NCI-H2227 (cell line): ENCODE data around the gene GLTPD2.
"Not testable (repeated sequence)": the region's sequence is repeated elsewhere in the genome, so short reads cannot be mapped to it uniquely, and the experiment has no call there.

Experiments used
- DNase-seq: peaks from one replicate; lab custom pipeline; 2025; ENCODE audit not compliant: unreplicated experiment; lab: John Stamatoyannopoulos, UW

GLTPD2 gene

DNA sequence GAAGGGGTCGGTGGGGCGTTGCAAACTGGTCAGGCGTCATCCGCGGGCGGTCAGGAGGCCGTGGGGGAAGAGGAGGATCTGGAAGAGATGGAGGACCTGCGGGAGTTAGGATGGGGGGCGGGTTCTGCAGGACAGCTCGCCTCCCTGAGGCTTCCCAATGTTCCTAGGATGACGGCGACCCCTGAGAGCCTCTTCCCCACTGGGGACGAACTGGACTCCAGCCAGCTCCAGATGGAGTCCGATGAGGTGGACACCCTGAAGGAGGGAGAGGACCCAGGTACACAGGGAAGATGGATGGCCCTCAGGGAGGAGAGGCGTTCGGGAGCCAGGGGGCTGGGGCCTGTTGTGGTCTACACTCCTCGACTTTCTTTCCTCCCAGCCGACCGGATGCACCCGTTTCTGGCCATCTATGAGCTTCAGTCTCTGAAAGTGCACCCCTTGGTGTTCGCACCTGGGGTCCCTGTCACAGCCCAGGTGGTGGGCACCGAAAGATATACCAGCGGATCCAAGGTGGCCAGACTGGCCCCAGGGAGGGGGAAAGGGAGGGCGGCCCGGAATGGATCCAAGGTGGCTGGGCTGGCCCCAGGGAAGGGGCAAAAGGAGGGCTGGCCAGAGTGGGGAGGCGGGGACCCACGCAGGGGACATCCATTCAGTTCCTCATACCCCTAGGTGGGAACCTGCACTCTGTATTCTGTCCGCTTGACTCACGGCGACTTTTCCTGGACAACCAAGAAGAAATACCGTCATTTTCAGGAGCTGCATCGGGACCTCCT, 19.0 kb downstream of the GLTPD2 start:
- no peak for DNase-seq

DNA sequence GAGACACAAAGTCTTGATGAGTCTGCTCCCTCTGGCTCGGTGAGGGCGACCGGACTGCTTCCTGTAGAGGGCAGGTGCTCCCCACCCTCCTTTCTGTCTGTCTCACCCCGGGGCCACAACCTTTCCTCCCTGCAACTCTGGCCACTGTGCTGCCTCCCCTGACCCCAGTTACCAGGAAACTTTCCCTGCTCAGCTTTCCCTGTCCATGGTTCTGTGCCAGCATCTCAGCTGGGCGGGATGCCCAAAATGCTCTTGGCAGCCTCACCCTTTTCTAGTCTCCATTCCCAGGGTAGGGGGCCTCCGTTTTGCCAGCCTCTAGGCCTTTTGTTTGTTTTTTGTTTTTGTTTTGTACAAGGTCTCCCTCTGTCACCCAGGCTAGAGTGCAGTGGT, 19.6 kb downstream of the GLTPD2 start:
- DNase-seq = no peak

DNA sequence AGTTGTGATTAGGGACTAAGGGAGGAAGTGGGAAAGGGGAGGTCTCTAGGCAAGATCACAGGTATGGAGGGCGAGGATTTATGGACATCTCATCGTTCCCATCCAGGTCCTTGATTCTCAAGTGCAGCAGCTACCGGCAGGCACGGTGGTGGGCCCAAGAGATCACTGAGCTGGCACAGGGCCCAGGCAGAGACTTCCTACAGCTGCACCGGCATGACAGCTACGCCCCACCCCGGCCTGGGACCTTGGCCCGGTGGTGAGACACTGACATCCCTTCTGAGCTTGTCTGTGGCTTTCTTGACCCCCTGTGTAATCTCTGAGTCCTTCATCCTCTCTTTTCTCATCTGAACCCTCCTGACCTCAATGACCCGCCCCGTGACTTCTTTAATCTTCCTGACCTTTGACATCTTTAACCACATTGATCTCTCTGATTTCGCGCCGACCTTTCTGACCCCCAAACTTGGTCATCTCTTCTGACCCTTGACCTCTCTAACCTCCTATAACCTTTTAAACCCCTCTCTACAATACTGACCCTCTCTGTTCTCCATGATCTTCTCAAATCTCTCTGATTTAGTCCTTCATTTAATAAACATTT, 22.0 kb downstream of the GLTPD2 start:
- no peak for DNase-seq

DNA sequence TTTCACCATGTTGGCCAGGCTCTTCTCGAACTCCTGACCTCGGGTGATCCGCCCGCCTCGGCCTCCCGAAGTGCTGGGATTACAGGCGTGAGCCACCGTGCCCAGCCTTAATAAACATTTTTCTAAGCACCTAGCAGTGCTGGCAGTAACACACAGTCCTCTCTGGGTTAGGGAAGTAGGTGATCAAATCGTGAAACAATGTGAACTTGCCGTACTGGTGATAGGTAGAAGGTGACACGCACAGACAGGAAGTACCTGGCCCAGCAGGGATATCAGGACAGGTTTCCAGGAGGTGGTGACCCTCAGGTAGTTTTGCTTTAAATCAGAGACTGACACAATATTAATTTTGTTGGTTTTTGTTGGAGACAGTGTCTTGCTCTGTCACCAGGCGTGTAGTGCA, 22.7 kb downstream of the GLTPD2 start:
- DNase-seq = no peak

DNA sequence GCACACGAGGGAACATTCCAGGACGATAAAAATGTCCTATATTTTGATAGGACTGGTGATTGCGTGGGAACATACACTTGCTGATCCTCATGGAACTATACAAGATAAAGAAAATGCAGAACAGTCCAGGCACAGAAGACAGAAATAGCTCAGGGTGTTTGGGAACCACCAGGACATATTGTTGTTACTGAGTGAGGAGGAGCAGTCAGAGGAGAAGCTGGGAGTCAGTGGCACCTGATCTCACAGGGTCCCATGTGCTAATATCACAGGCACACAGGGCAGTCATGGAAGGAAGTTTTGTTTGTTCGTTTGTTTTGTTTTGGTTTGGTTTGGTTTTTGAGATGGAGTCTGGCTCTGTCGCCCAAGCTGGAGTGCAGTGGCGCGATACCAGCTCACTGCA, 23.9 kb downstream of the GLTPD2 start:
- no peak for DNase-seq

DNA sequence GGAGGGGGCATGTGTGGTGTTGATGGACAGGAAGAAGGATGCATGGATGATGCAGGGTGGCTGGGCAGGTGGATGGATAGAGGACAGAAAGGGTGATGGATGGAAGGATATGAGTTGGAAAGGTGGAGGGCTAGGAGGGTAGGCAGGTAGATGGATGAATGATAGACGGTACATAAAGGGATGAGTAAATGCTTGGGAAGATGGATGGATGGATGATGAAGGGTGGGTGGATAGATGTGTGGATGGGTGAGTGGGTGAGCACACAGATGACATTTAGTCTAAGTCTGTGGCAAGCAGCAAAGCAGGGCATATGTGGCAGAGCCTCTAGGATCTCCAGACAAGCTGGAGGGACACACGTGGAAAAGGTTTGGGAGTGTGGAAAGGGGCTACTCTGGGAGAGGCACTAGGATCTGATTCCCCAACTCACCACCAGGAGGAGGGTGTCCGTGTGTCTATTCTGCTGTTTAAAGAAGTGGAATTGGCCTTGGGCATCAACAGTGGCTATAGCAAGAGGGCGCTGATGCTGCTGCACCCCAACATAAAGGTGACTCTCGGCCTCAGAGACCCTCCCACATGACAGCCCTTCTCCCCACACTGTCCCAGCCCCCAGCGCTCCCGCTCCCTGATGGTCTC, 26.4 kb downstream of the GLTPD2 start:
- no peak for DNase-seq

DNA sequence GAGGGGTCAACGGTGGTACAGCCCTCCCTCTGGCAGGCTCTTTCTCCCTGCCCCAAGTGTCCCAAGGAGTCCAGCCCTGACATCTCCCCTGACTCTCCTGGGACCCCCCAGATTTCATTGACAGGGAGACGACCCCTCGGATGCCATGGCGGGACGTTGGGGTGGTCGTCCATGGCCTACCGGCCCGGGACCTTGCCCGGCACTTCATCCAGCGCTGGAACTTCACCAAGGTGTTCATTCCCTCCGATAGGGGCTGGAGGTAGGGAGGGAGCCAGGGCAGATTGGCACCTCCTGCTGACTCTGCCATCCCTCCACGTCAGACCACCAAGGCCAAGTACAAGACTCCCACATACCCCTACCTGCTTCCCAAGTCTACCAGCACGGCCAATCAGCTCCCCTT, 28.1 kb downstream of the GLTPD2 start:
- no peak for DNase-seq

DNA sequence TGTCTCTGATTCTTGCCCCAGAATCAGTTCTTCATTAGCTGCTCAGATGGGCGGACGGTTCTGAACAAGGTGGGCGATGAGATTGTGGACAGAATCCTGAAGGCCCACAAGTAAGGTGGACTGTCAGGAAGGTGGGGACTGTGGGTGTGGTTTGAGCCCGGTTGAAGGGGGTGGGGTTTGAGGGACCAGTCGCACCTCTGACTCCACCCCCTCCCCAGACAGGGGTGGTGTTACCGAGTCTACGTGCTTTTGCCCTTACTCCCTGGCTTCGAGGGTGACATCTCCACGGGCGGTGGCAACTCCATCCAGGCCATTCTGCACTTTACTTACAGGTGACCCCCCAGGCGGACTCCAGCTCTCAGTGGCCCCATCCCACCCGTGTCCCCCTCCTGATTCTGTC, 29.5 kb downstream of the GLTPD2 start:
- no peak for DNase-seq

DNA sequence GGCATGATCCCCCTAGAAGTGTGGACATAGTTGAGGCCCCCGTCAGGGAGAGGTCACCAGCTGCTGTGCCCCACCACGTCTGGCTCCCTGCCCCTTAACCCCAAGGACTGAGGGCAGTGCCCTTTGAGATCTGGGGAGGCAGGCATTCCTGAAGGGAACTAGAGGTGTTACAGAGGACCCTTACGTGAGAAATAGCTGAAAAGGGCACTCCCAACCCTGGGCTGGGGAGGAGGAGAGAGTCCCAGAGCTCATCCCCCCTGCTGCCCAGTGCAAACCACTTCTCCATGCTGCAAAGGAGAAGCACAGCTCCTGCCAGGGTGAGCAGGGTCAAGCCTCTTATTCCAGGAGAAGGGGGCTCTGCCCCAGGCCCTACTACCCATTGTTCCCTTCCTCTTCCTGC, 34.1 kb downstream of the GLTPD2 start:
- DNase-seq = no peak

DNA sequence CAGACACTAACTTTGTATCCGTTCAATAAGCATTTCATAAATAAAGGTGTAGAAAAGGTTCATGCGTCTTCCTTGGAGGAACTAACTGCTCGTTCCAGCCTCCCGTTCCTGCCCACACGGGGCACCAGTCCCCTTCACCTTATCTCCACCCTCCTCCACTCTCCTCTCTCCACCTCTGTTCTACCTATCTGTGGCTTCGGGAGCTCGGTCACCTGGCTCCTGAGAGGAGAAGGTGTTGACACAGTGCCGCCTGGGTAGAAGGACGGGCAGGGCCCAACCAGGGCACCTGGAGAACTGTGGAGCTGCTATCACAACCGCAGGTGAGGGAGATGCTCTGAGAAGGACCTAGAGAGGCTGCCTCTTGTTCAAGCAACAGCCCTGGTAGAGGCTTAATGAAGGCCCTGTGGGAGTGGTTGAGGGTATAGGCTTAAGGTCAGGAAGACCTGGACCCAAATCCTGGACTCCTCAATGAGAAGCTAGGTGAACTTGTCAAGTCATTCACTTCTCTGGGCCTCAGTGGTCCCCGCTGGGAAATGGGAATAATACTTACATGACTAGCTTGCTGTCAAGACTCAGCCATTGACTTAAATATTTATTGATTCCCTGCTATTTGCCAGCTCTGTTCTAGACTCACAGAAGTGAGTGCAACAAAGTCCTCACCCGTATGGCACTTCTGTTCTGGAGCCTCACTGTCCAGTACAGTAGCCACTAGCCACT, 34.8 kb downstream of the GLTPD2 start:
- DNase-seq = no peak

DNA sequence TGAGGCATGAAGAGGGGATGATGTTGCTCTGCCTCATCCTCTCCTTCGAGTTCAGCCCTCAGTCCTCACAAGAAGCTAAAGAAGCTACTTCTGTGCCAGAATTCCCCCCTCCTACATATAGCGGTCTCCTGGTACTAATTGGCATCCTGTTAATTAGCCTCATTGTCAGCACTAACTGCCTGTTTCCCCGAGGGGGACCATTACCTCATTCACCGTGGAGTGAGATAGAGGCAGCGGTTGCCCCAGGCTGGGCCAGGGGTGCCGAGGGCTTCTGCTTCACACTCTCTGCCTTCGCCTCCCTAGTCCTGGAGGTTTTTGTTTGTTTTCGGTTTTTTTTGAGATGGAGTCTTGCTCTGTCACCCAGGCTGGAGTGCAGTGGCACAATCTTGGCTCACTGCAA, 38.6 kb downstream of the GLTPD2 start:
- DNase-seq = no peak

DNA sequence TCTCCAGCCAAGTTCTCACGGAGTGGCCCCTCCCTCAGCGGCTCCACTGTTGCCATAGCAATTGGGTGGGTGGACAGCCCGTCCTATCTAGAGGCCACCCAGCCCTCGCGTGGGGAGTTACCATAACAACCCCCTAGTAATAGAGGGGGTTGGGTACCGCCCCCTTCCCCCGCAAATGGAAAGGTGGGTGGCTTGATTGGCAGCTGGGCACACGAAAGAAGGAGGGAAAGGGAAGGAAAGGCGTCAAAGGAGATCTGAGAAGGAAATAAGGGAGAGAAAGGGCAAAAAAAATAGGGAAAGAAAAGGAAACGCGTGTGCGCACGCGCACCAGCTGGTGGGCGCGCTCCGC, 44.0 kb downstream of the GLTPD2 start:
- not testable (repeated sequence) for DNase-seq

DNA sequence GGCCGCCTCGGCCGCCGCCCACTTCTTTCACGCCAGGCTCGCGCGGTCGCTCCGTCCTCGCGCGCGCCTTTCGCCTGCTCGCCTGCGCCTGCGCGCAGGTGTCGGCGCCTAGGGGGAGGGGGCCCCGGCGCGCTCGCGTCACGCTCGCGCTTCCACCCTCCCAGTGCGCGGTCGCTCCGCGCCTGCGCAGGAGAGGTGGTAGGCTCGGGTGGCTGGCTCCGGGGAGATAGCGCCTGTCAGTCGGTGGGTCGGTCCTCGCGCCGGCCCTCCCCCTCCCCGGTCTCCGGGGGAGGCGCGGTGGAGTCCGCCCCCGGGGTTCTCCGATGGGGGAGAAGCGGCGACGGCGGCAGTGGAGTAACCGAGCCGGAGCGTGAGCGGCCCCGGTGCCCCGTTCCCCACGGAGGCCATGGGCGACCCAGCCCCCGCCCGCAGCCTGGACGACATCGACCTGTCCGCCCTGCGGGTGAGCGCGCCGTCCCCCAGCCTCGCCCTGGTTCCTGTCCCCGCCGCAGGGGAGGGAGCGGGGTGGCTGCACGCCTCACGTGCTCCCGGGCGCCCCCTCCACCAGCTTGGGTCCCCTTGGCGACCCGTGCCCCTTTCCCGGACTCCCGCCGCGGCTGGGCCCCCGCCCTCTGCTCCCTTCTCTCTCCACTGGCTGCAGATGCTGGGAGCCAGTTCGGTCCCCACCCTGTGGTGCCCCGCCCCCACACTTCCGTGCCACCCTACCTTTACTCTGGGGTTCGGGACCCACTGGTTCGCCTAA, 44.6 kb downstream of the GLTPD2 start, which contains the start of gene MINK1:
MINK1 (plus strand) TSS at position 163 of the 763 bp plus-strand sequence; CDS start at position 407, 244 bp downstream.
- DNase-seq = peak; percentile 95

DNA sequence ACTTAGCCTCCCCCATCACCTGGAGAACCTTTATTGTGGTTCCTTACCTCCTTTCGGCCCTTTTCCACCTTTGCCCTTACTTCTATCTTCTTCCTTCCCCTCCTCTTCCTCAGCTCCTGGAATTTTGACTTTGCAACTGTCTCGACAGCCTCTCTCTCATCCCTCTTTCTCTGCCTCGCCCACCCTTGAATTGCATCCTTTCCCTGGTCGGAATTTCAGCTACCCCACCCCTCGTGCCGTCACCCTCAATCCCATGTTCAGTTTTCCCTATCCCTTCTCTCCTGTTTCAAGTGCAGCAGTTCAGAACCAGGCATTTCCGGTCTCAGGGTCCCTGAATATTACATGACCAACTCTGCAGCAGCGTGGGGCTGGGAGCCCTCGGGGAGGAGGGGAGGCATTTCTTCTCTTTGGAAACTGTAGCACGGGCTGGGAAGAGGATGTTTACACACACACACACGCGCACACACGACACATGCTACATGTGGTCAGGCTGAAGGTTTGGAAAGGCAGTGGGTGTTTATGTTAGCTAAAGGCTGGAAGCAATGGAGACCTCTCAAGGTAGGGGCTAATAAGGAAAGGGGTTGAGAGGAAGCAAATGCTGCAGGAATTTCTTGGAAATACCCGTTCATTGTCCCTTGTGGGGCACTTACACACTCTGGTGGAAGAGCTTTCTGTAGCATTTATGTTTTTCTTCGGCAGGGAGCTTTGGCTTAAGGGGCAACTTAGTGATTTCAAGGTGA, 45.3 kb downstream of the GLTPD2 start:
- DNase-seq = peak; percentile 25

DNA sequence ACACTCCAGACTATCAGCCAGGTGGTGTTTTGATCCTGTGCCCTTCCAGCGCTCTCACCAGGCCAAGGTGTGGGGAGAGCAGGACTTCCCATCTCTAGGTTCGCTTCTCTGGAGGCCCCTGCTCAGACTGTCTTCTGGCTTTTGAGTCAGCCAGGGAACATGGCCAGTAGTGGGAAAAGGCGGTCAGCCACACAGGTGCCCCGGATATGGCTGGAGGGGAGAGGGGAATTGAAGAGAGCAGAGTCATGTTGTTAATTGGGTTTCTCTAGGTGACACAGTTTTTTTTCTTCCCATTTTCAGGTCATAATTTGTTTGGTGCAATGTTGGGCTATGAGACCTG, 45.9 kb downstream of the GLTPD2 start:
- DNase-seq = no peak

DNA sequence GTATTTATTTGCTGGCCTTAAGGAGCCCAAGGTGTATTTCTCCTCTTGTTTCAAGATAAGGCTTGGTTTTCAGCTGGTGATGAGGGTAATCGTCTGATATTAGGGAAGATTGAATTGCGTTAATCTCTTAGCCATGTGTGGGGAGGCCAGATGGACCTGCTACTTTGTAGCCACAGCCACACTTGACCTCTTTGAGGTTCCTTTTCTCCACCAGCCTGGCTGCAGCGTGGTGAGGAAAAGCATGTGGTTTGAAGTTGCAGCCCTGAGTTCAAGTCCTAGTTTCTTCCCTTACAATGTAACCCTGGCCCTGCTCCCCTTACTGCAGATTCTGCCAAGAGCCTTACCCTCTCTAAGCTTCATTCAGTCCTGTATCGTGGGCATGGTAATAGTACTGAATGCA, 47.5 kb downstream of the GLTPD2 start:
- no peak for DNase-seq

DNA sequence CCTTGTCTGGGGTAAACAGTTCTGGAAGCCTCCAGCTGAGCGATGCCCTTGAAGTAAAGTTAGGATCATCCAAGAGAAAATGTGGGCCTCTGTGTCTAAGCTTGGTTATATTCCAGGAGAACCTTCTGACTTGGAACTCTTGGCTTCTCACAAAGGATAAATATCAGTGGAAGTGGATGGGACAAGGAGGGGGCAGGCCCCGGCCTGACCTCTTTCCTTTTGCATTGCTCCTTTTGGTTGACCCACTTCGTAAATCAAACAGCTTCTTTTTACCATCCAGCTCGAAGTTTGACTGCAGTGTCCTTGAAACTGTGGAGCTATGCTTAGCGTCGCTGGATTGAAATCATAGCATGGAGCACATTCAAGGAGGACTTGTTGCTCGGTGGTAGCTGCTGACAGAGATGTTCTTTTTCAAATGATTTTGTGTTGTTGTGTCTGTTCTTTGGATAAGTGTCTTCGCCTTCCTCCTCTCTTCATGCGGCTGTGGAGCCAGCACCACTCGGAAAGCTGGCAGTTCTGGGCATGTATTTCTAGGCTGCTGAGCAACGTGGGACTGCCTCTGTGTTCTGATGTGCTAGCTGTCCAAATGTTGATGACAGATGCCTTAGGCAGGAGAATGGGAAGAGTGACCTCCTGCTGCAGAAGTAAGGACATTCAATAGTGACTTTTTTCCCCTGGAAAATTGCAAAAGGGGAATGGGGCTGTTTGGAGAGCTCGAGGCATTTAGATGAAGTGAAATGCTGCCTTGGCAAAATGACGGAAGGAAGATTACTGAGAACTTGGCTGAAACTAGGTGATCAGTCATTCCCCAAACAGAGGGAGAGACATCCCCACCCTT, 48.9 kb downstream of the GLTPD2 start:
- DNase-seq = no peak

DNA sequence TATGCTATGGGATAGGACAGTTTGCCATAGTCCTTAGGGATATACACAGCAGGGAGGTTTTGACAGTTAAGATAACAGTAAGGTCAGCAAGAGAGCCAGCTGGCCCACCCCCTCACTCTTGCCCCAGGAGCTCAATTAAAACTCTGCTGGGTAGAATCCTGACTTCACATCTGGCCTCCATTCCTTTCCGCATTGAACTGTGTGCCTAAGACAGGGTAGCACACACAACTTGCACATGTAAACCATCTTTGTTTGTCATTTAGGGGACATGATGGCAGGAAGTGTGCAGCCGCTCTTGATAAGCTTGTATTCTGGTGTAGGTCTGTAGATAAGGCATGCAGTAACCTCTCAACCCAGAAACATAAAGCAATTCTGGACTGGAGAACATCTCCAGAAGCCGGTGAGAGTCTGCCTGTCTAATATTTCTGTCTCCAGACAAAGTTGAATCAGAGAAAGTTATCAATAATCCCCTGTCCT, 49.6 kb downstream of the GLTPD2 start:
- no peak for DNase-seq

DNA sequence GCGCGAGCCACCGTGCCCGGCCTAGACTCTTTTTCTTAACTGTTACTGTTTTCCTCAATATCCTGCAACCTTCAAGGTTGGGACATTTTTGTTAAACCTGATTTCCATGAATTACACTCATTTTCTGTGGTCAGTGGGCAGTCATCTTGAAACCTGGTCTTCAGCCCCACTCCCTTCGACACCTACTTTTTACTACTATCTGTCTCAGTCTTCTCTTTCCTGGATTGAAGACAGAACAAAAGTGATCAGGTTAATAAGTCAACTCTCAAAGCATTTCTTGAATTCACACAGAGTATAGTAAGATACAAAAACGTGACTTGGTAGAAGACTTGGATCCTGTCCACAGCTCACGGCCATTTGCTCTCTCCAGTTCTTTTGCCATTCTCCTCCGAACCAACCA, 50.5 kb downstream of the GLTPD2 start:
- no peak for DNase-seq
